ENCODE data around the gene HTRA2. TPM values are rescaled to one million over a fixed set of nuclear protein-coding genes. Genes with fewer than 3 reads are reported as not detected.

The HTRA2 gene
- total RNA-seq, 1 experiment from 2014 or later, result 24.9 TPM

DNA sequence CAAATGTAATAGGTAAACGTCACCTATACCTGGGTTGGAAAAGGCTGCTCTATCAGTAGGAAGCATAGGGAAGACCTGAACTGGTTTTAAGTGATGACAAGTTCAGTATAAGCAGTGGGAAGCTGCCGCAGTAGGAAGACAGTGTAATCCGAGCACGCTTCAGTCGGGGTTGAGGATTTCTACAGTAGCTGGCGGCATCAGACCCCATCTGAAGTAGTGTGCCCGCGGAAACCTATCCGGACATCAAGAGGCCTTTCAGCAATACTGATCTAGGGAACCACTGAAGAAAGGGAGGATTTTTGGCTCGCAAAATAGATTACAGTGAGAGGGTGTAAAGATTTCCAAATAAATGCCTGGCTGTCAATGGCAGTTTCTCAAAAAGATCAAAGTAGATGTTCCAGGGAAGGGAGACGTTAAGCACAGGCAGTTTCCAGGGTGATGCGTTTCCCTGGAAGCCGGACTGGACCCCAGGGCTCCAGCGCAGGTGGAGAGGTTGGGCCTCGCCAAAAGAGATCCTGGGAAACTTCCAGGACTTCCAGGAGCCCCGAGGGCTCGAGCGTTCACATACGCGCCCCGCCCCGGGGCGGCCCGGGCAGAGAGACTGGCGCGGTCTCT is 18.7 kb downstream of the HTRA2 start:
- no peak overlapping the region for H2BK15ac ChIP-seq (ENCODE audit: low read depth, low read length)
- H3K36me3 Mint-ChIP-seq (ENCODE audit: insufficient read depth in 1 of 3, low read depth in 3 of 3), result peaks cover 0 to 7% (median 4%) of the 10 kb centered on the region in 3 experiments; a peak in 6 of 7 replicates
- no peaks in the 10 kb centered on the region for H3K79me1 ChIP-seq (ENCODE audit: insufficient read depth, low read depth, low read length, poor library complexity, severe bottlenecking)
- TF ChIP-seq CTCF (conservative IDR thresholded peaks at IDR 0.05), result no peak
- H3K23me2 ChIP-seq (ENCODE audit: insufficient read length, low read depth, low read length, poor library complexity, severe bottlenecking), result peaks cover 8% of the 10 kb centered on the region
- H4K20me1 ChIP-seq (ENCODE audit: control insufficient read depth, insufficient read depth, insufficient read length), result no peaks in the 10 kb centered on the region
- H2BK12ac ChIP-seq (ENCODE audit: insufficient read length, low read depth, low read length), result no peak overlapping the region
- no CpG with 5 or more reads among the region's 26 CpGs for WGBS (ENCODE audit: extremely low coverage, insufficient read length, low lambda C conversion rate)
- H3K27ac Mint-ChIP-seq, result peak overlapping the region in 1 of 3 experiments; percentile 88; a peak in 1 of 7 replicates
- no peak overlapping the region for H3K23ac ChIP-seq (ENCODE audit: insufficient read length, low read depth, low read length)
- H2BK5ac ChIP-seq (ENCODE audit: insufficient read length, low read length), result no peak overlapping the region
- no peak overlapping the region for H2BK20ac ChIP-seq (ENCODE audit: low read depth, low read length, poor library complexity, severe bottlenecking)
- 0 out of 2 replicates have a peak, but pooled peaks cover 2% of the 10 kb centered on the region for H3K79me2 ChIP-seq (ENCODE audit: insufficient read depth, low read length)
- no peak overlapping the region for H3K18ac ChIP-seq (ENCODE audit: insufficient read length, low read depth, low read length)
- peak overlapping the region; percentile 78 for H3K4me2 ChIP-seq (ENCODE audit: insufficient read depth, insufficient read length, low read length)
- no peak overlapping the region for H3T11ph ChIP-seq (ENCODE audit: low read length)
- H4K5ac ChIP-seq (ENCODE audit: insufficient read length, low read depth, low read length), result no peak overlapping the region
- H4K91ac ChIP-seq (ENCODE audit: insufficient read length, low read depth, low read length), result no peak overlapping the region
- no peak overlapping the region for H3K14ac ChIP-seq (ENCODE audit: insufficient read depth, low read length)
- DNase-seq, result no peak
- peak overlapping the region; percentile 74 to 85 for H3K4me3 Mint-ChIP-seq
- no peak overlapping the region for H2AFZ ChIP-seq (ENCODE audit: low read length)
- H3K4me1 Mint-ChIP-seq, result peaks cover 26% of the 10 kb centered on the region in 2 experiments
- H3K4me1 ChIP-seq (ENCODE audit: insufficient read depth, low read length), result 0 out of 2 replicates have a peak, but pooled peaks cover 2% of the 10 kb centered on the region
- H3K27ac ChIP-seq (ENCODE audit: insufficient read length, low read depth, low read length), result no peak overlapping the region
- no peak overlapping the region for H4K8ac ChIP-seq (replicated peaks; ENCODE audit: insufficient read length, low read depth, low read length)
- H3K56ac ChIP-seq (ENCODE audit: insufficient read length, low read depth, low read length), result no peak overlapping the region
- H3K9me3 ChIP-seq (ENCODE audit: control insufficient read depth, low read depth, low read length), result no peaks in the 10 kb centered on the region
- no peaks in the 10 kb centered on the region for H3K9me3 Mint-ChIP-seq
- H3K27me3 ChIP-seq (ENCODE audit: insufficient read depth, low read length), result no peaks in the 10 kb centered on the region; the same call in 1 of the 2 replicates
- H3K27me3 Mint-ChIP-seq (ENCODE audit: low read depth), result peaks cover 52% of the 10 kb centered on the region
- H3K4ac ChIP-seq (ENCODE audit: low read depth, low read length), result no peak overlapping the region
- no peak overlapping the region for H2BK120ac ChIP-seq (ENCODE audit: low read depth, low read length, poor library complexity, severe bottlenecking)
- no peak overlapping the region for H3K9ac ChIP-seq (ENCODE audit: extremely low read depth, insufficient read length, low read length)
- no peak overlapping the region for H2AK5ac ChIP-seq (ENCODE audit: insufficient read length, low read length)
